DND-41 (cell line): ENCODE results near the gene DYSF.

Experiments used
- ATAC-seq: fragments of 200-7000 bp; cut with Tn5 transposase; 3 replicates; pipeline ENCODE4 v1.9.1; 2021; ENCODE audit warnings: low read depth; ENCODE audit not compliant: insufficient read depth
- DNase-seq: peaks from one replicate; pipeline ENCODE4 v3.0.0-alpha.2; 2020
- H2AFZ ChIP-seq: 2 replicates; pipeline ENCODE4 v1.6.0; 2012; ENCODE audit warnings: low read depth, low read length
- H3K27ac ChIP-seq: 2 replicates; pipeline ENCODE4 v1.5.1; 2012; ENCODE audit warnings: low read length, inconsistent platforms
- H3K27me3 ChIP-seq: fragments of 200-600 bp; sonication (generic); 2 replicates; pipeline ENCODE4 v1.6.0; 2012; ENCODE audit warnings: low read length, mild to moderate bottlenecking, inconsistent platforms; ENCODE audit not compliant: insufficient read depth, poor library complexity
- H3K36me3 ChIP-seq: 2 replicates; pipeline ENCODE4 v1.5.1; 2012; ENCODE audit warnings: low read length, inconsistent platforms; ENCODE audit not compliant: insufficient read depth
- H3K4me1 ChIP-seq: 2 replicates; pipeline ENCODE4 v1.5.1; 2012; ENCODE audit warnings: mild to moderate bottlenecking, low read length; ENCODE audit not compliant: insufficient read depth
- H3K4me2 ChIP-seq: 2 replicates; pipeline ENCODE4 v1.6.0; 2012; ENCODE audit warnings: mild to moderate bottlenecking, moderate library complexity, low read length, inconsistent platforms; ENCODE audit not compliant: insufficient read depth
- H3K4me3 ChIP-seq, 2 experiments: fragments of 200-600 bp in 1 of 2; shearing (Covaris generic) in 1 of 2; 2 replicates each; pipeline ENCODE4 v1.5.1; 2012 to 2016; ENCODE audit warnings: inconsistent platforms in 2 of 2, low read length in 2 of 2, mild to moderate bottlenecking in 2 of 2, low read depth in 1 of 2, moderate library complexity in 1 of 2
- H3K79me2 ChIP-seq: 2 replicates; pipeline ENCODE4 v1.6.0; 2012; ENCODE audit warnings: low read length, inconsistent platforms; ENCODE audit not compliant: insufficient read depth
- H3K9ac ChIP-seq: 2 replicates; pipeline ENCODE4 v1.6.0; 2012; ENCODE audit warnings: low read depth, mild to moderate bottlenecking, inconsistent platforms, low read length, moderate library complexity
- H3K9me3 ChIP-seq: 2 replicates; pipeline ENCODE4 v1.5.1; 2012; ENCODE audit warnings: low read length, moderate library complexity, mild to moderate bottlenecking, inconsistent platforms; ENCODE audit not compliant: insufficient read depth, severe bottlenecking
- H4K20me1 ChIP-seq: 2 replicates; pipeline ENCODE4 v1.6.0; 2012; ENCODE audit warnings: low read length; ENCODE audit not compliant: insufficient read depth
- EZH2 ChIP-seq: IDR thresholded peaks from 3 replicates; pipeline ENCODE4 v1.6.1; 2012; ENCODE audit warnings: borderline replicate concordance, low read depth, mild to moderate bottlenecking, moderate library complexity, low read length, inconsistent platforms; ENCODE audit not compliant: severe bottlenecking
- TF ChIP-seq, protein P1 (sequence below): IDR thresholded peaks from 2 replicates; pipeline ENCODE4 v1.5.1; 2012; ENCODE audit warnings: borderline replicate concordance, low read length, moderate library complexity, mild to moderate bottlenecking; ENCODE audit not compliant: poor library complexity, severe bottlenecking; ENCODE audit errors: extremely low read depth

The DYSF gene

DNA sequence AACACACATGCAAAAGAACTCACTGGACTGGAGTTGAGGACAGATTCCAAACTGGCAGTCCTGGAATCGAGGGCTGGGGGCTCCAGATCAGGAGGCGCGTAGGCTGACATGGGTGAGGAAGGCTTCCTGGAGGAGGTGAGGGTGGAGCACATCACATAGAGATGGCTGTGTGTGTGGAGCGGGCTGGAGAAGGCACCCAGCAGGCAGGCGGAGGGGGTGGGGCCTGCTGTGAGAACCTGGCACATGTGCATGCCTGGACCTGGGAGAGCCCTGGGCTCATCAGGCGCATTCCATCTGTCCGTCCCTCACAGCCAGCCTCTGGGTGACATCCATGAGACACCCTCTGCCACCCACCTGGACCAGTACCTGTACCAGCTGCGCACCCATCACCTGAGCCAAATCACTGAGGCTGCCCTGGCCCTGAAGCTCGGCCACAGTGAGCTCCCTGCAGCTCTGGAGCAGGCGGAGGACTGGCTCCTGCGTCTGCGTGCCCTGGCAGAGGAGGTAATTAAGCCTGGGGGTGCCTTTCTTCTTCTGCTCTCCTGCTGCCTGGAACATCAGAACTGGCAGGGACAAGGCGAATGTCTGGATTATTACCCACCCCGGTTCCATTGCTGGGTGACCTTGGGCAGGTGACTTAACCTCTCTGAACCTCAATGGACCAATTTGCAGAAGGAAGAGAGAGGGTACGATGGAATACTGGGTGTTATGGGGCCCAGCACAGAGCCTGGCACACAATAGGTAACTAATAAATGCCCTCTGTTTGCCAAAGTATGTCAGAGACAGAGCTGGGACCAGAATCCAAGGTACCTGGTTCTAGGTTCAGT is 108.3 kb downstream of the DYSF start:
- no peak overlapping the region for H3K4me3 ChIP-seq
- H3K27ac ChIP-seq = no peak overlapping the region

DNA sequence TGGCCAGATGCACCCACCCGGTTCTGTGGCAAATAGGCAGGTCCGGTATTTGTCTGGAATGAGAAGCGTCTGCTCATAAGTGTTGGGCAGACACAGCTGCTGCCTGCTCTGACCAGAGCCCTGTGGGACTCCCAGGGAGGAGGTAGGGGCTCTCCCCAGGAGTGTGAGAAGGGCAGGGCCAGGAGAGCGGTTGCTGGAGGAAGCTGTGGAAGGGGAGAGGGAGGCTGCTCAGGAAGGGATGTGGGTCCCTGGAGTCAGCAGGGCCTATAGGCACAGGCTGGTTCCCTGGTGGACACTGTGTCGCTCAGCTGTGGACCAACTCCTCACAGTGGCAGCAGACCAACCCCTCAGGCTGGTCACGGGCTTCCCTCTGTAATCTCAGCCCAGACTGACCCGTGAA is 109.2 kb downstream of the DYSF start:
- no peak overlapping the region for H3K9ac ChIP-seq
- ATAC-seq (no peak), DNase-seq (no peak)
- no peak for TF ChIP-seq EZH2
- TF ChIP-seq, protein P1, sequence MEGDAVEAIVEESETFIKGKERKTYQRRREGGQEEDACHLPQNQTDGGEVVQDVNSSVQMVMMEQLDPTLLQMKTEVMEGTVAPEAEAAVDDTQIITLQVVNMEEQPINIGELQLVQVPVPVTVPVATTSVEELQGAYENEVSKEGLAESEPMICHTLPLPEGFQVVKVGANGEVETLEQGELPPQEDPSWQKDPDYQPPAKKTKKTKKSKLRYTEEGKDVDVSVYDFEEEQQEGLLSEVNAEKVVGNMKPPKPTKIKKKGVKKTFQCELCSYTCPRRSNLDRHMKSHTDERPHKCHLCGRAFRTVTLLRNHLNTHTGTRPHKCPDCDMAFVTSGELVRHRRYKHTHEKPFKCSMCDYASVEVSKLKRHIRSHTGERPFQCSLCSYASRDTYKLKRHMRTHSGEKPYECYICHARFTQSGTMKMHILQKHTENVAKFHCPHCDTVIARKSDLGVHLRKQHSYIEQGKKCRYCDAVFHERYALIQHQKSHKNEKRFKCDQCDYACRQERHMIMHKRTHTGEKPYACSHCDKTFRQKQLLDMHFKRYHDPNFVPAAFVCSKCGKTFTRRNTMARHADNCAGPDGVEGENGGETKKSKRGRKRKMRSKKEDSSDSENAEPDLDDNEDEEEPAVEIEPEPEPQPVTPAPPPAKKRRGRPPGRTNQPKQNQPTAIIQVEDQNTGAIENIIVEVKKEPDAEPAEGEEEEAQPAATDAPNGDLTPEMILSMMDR = no peak
- no peaks in the 10 kb centered on the region for H4K20me1 ChIP-seq
- no peaks in the 10 kb centered on the region for H3K27me3 ChIP-seq
- no peaks in the 10 kb centered on the region for H3K9me3 ChIP-seq
- H3K27ac ChIP-seq = no peak overlapping the region
- no peak overlapping the region for H3K4me2 ChIP-seq
- no peaks in the 10 kb centered on the region for H3K79me2 ChIP-seq
- H3K36me3 ChIP-seq = no peaks in the 10 kb centered on the region
- no peak overlapping the region for H3K4me3 ChIP-seq
- no peaks in the 10 kb centered on the region for H3K4me1 ChIP-seq
- H2AFZ ChIP-seq = no peak overlapping the region

More for the DNA sequence above, 108.3 kb downstream of the DYSF start:
- ATAC-seq = no peak
- no peak overlapping the region for H3K4me2 ChIP-seq
- H3K4me1 ChIP-seq = no peaks in the 10 kb centered on the region
- H2AFZ ChIP-seq = no peak overlapping the region
- no peak for DNase-seq
- H3K36me3 ChIP-seq = no peaks in the 10 kb centered on the region
- H3K9ac ChIP-seq = no peak overlapping the region
- H4K20me1 ChIP-seq = no peaks in the 10 kb centered on the region
- no peaks in the 10 kb centered on the region for H3K79me2 ChIP-seq
- no peaks in the 10 kb centered on the region for H3K9me3 ChIP-seq
- peaks cover 3% of the 10 kb centered on the region for H3K27me3 ChIP-seq
- TF ChIP-seq, protein P1 = no peak
- no peak for TF ChIP-seq EZH2

DNA sequence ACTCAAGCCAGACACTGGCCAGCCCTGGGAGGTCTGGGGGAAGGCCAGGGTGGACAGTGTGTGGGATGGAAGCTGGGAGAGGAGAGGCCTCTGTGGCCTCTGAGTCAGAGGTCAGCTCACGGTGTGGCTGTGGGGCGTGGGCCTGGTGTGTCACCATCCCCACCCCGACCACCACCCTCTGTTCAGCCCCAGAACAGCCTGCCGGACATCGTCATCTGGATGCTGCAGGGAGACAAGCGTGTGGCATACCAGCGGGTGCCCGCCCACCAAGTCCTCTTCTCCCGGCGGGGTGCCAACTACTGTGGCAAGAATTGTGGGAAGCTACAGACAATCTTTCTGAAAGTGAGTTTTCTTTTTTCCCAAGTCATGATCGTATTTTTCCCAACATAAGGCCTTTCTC is 110.5 kb downstream of the DYSF start:
- no peaks in the 10 kb centered on the region for H3K36me3 ChIP-seq
- H3K4me1 ChIP-seq = no peaks in the 10 kb centered on the region
- H3K27me3 ChIP-seq = no peaks in the 10 kb centered on the region
- H4K20me1 ChIP-seq = no peaks in the 10 kb centered on the region
- H3K4me2 ChIP-seq = no peak overlapping the region
- DNase-seq (no peak), ATAC-seq (no peak)
- H3K4me3 ChIP-seq = no peak overlapping the region
- H3K79me2 ChIP-seq = no peaks in the 10 kb centered on the region
- H3K9ac ChIP-seq = no peak overlapping the region
- TF ChIP-seq, protein P1 = no peak
- TF ChIP-seq EZH2 = no peak
- no peak overlapping the region for H3K27ac ChIP-seq
- no peak overlapping the region for H2AFZ ChIP-seq
- H3K9me3 ChIP-seq = no peaks in the 10 kb centered on the region
